ENCODE results near the gene HCK. TPM values are rescaled to one million over a fixed set of nuclear protein-coding genes. Genes with fewer than 3 reads are reported as not detected.

HCK gene
- total RNA-seq, 5 donors from 2014 or later (not counting 1 experiment from before 2014, with no cell fraction given) = 0.29 to 1.5 (median 0.73) TPM

DNA sequence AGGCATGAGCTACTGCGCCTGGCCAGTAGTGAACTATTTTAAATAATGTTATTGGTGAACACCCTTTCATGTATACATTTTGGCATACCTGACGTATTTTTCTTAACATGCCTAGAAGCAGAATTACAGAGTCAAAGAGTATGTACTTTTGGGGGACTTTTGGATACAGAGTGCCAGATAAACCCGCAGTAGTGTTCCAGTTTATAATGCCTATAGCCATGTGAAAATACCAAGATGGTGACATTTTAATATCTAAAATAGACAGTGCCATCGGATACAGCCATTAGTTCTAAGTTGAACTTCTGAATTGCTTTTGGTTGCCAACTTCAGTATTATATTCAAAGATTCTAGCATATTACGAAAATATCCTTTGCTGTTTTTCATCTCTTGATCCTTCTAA lies 77.8 kb downstream of the HCK start:
- peaks cover 26 to 39% (median 31%) of the 10 kb centered on the region in 3 donors for H3K4me1 Mint-ChIP-seq
- CTCF ChIA-PET = interaction anchor here in 1 of 2 donors (0.7 kb wide), 1 partner anchor 12 kb away, joined by 3 read pairs; no protein-coding TSS in a partner anchor
- no peak overlapping the region for H3K27ac ChIP-seq (ENCODE audit: low read length)
- no peaks in the 10 kb centered on the region for H3K27me3 ChIP-seq (replicated peaks in 1 of 2; ENCODE audit: control insufficient read depth in 2 of 2, extremely low read depth in 1 of 2, insufficient read depth in 2 of 2, low read length in 1 of 2)
- peaks cover 4 to 12% of the 10 kb centered on the region in 2 donors for H3K36me3 ChIP-seq (ENCODE audit: control insufficient read depth in 2 of 2, extremely low read depth in 1 of 2, insufficient read depth in 1 of 2, low read length in 1 of 2)
- H3K9me3 ChIP-seq = no peaks in the 10 kb centered on the region
- no peak overlapping the region for H3K4me3 ChIP-seq (ENCODE audit: control insufficient read depth in 1 of 2, extremely low read depth in 1 of 2, low read length in 1 of 2)
- POLR2A ChIA-PET = no interaction called here
- peaks cover 17% of the 10 kb centered on the region for H3K36me3 Mint-ChIP-seq
- H3K4me3 Mint-ChIP-seq = no peak overlapping the region
- H3K27me3 Mint-ChIP-seq = no peaks in the 10 kb centered on the region
- ATAC-seq (replicated peaks in 1 of 4) (no peak), DNase-seq (no peak)
- H3K27ac Mint-ChIP-seq = no peak overlapping the region
- WGBS (ENCODE audit: insufficient coverage) = 83% methylated on average over 1 of the region's 5 CpGs
- peaks cover 0 to 2% of the 10 kb centered on the region in 2 experiments for H3K4me1 ChIP-seq (ENCODE audit: control insufficient read depth in 1 of 2, extremely low read depth in 1 of 2, insufficient read depth in 2 of 2, low read length in 2 of 2)
- no peaks in the 10 kb centered on the region for H3K9me3 Mint-ChIP-seq

DNA sequence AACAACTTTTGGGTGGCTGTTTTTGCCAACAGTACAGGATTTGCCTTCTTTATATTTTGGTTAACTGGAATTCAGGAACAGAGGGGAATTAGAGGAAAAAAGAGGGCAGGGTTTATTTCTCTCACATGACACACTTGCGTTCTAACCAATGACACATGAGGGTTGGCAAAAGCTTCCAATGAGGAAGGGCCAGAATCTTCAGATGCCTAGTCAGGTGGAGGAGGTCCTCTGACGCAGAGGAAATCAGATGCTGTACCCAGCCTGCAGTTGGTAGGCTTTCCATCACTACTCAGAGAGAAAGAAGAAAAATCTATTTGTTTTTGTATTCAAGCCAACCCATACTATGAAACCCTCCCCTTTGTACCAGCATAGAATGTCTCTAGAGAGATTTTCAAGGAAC lies 78.3 kb downstream of the HCK start:
- H3K27me3 ChIP-seq (replicated peaks in 1 of 2; ENCODE audit: control insufficient read depth in 2 of 2, extremely low read depth in 1 of 2, insufficient read depth in 2 of 2, low read length in 1 of 2) = no peaks in the 10 kb centered on the region
- no peak overlapping the region for H3K4me3 ChIP-seq (ENCODE audit: control insufficient read depth in 1 of 2, extremely low read depth in 1 of 2, low read length in 1 of 2)
- Mint-ChIP-seq H3K36me3 (peaks cover 17% of the 10 kb centered on the region), H3K4me1 (peaks cover 26 to 39% (median 31%) of the 10 kb centered on the region in 3 donors), H3K27ac (no peak overlapping the region), H3K27me3 (no peaks in the 10 kb centered on the region), H3K9me3 (no peaks in the 10 kb centered on the region), H3K4me3 (no peak overlapping the region)
- H3K36me3 ChIP-seq (ENCODE audit: control insufficient read depth in 2 of 2, extremely low read depth in 1 of 2, insufficient read depth in 1 of 2, low read length in 1 of 2) = peaks cover 4 to 13% of the 10 kb centered on the region in 2 donors
- H3K27ac ChIP-seq (ENCODE audit: low read length) = no peak overlapping the region
- H3K9me3 ChIP-seq = no peaks in the 10 kb centered on the region
- ChIA-PET POLR2A (no interaction called here), CTCF (no interaction called here)
- DNase-seq (no peak), ATAC-seq (replicated peaks in 1 of 4) (no peak)
- no CpG with 5 or more reads among the region's 2 CpGs for WGBS (ENCODE audit: insufficient coverage)
- peaks cover 0 to 2% of the 10 kb centered on the region in 2 experiments for H3K4me1 ChIP-seq (ENCODE audit: control insufficient read depth in 1 of 2, extremely low read depth in 1 of 2, insufficient read depth in 2 of 2, low read length in 2 of 2)

DNA sequence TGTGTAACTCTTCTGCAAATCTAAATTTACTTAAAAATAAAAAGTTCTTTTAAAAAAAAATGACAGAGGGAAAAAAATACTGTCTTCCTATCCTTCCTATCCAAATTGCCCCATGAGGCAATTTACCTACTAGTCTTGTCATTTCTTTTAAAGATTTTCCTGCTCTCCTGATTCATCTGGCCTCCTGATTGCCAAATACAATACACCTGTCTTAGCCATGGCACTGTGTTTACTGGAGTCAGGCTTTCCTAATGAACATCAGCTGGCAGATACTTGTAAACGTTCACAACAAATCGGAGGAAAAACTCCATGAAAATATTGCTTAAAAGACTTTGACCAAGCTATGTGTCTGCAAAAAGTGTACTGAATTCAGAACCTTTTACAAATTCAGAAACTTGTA lies 78.9 kb downstream of the HCK start:
- peaks cover 23% of the 10 kb centered on the region for H3K36me3 Mint-ChIP-seq
- ATAC-seq (replicated peaks in 1 of 4) = no peak
- H3K4me3 Mint-ChIP-seq = no peak overlapping the region
- CTCF ChIA-PET = no interaction called here
- H3K27ac Mint-ChIP-seq = no peak overlapping the region
- POLR2A ChIA-PET = no interaction called here
- WGBS (ENCODE audit: insufficient coverage) = 60% methylated on average over 2 of the region's 2 CpGs
- Histone ChIP-seq H3K4me1 (ENCODE audit: control insufficient read depth in 1 of 2, extremely low read depth in 1 of 2, insufficient read depth in 2 of 2, low read length in 2 of 2) (peaks cover 0 to 2% of the 10 kb centered on the region in 2 experiments), H3K27me3 (replicated peaks in 1 of 2; ENCODE audit: control insufficient read depth in 2 of 2, extremely low read depth in 1 of 2, insufficient read depth in 2 of 2, low read length in 1 of 2) (no peaks in the 10 kb centered on the region), H3K9me3 (no peaks in the 10 kb centered on the region), H3K4me3 (ENCODE audit: control insufficient read depth in 1 of 2, extremely low read depth in 1 of 2, low read length in 1 of 2) (no peak overlapping the region), H3K36me3 (ENCODE audit: control insufficient read depth in 2 of 2, extremely low read depth in 1 of 2, insufficient read depth in 1 of 2, low read length in 1 of 2) (peaks cover 4 to 19% of the 10 kb centered on the region in 2 donors), H3K27ac (ENCODE audit: low read length) (no peak overlapping the region)
- H3K9me3 Mint-ChIP-seq = no peaks in the 10 kb centered on the region
- no peak for DNase-seq
- H3K27me3 Mint-ChIP-seq = no peaks in the 10 kb centered on the region
- H3K4me1 Mint-ChIP-seq = peaks cover 26 to 37% (median 30%) of the 10 kb centered on the region in 3 donors

DNA sequence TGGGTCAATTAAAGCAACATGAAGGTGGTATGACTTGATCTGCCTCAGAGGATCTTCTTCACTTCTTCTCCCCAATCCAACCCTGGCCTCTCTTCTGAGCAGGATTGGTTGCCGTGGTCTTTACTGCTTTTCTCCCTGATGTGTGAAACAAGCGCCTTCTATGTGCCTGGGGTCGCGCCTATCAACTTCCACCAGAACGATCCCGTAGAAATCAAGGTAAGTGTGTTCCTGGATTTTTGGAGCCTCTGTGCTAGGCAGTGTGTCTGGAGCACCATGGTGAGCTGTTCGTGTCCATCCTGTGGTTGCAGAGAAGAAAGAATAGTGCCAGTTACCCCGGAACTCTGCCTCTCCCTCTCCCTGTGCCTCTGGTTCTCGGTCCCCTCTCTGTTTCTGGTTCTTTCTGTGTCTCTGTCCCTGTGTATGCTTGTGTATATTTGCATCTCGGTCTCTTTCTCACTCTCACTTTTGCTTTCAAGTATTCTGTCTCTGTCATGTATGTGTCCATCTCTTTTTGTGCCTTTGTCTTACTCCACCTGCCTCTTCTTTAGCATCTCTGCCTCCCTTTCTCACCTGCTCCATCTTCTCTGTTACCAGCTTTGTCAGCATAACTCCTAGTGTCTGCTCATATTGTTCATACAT lies 81.0 kb downstream of the HCK start:
- peaks cover 33% of the 10 kb centered on the region for H3K36me3 Mint-ChIP-seq
- H3K27ac Mint-ChIP-seq = no peak overlapping the region
- Histone ChIP-seq H3K27me3 (replicated peaks in 1 of 2; ENCODE audit: control insufficient read depth in 2 of 2, extremely low read depth in 1 of 2, insufficient read depth in 2 of 2, low read length in 1 of 2) (no peaks in the 10 kb centered on the region), H3K4me3 (ENCODE audit: control insufficient read depth in 1 of 2, extremely low read depth in 1 of 2, low read length in 1 of 2) (no peak overlapping the region), H3K9me3 (no peaks in the 10 kb centered on the region), H3K4me1 (ENCODE audit: control insufficient read depth in 1 of 2, extremely low read depth in 1 of 2, insufficient read depth in 2 of 2, low read length in 2 of 2) (peaks cover 0 to 2% of the 10 kb centered on the region in 2 experiments), H3K36me3 (ENCODE audit: control insufficient read depth in 2 of 2, extremely low read depth in 1 of 2, insufficient read depth in 1 of 2, low read length in 1 of 2) (peaks cover 4 to 37% of the 10 kb centered on the region in 2 donors), H3K27ac (ENCODE audit: low read length) (no peak overlapping the region)
- ATAC-seq (replicated peaks in 1 of 4) (no peak), DNase-seq (no peak)
- no peaks in the 10 kb centered on the region for H3K9me3 Mint-ChIP-seq
- ChIA-PET CTCF (no interaction called here), POLR2A (no interaction called here)
- WGBS (ENCODE audit: insufficient coverage) = 97% methylated on average over 7 of the region's 10 CpGs
- H3K27me3 Mint-ChIP-seq = no peaks in the 10 kb centered on the region
- peaks cover 18 to 31% (median 22%) of the 10 kb centered on the region in 3 donors for H3K4me1 Mint-ChIP-seq
- no peak overlapping the region for H3K4me3 Mint-ChIP-seq

DNA sequence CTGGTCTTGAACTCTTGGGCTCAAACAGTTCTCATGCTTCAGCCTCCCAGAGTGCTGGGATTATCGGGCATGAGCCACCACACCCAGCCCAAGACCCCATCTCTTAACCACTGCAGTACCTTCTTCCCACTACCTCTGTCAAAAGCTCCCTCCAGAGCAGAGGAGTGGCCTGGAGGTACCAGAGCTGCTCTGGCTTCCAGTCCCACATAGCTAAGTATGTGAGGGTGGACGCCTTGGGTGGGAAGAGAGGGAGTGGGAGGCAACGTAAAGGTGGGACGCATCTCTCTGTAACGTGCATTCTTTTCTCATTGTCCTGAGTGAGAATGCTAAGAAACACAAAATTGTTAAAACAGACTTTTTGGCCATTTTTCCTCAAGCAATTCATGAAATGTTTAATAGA lies 82.0 kb downstream of the HCK start:
- no peaks in the 10 kb centered on the region for H3K9me3 Mint-ChIP-seq
- peaks cover 18 to 34% (median 18%) of the 10 kb centered on the region in 3 donors for H3K4me1 Mint-ChIP-seq

DNA sequence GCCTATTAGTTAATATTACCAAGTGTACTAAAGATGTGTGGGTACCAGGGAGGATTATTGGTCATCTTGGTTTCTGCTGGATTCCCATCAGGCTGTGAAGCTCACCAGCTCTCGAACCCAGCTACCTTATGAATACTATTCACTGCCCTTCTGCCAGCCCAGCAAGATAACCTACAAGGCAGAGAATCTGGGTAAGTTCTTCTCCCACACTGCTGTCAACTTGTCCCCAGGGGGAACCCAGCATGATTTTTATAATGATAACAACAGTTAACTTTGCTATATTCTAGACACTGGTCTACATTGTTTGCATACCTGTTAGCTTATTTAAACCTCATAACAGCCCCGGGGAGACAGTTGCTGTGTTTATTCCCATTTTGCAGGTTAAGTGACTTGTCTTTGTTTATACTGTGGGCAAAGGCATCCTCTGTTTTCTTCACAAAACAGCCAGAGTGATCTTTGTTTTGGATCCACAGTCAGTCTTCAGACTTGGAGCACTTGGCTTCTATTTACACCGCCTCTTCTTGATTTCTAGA lies 84.0 kb downstream of the HCK start:
- Histone ChIP-seq H3K36me3 (ENCODE audit: control insufficient read depth in 2 of 2, extremely low read depth in 1 of 2, insufficient read depth in 1 of 2, low read length in 1 of 2) (peaks cover 16 to 61% of the 10 kb centered on the region in 2 donors), H3K4me3 (ENCODE audit: control insufficient read depth in 1 of 2, extremely low read depth in 1 of 2, low read length in 1 of 2) (no peak overlapping the region), H3K9me3 (no peaks in the 10 kb centered on the region), H3K4me1 (ENCODE audit: control insufficient read depth in 1 of 2, extremely low read depth in 1 of 2, insufficient read depth in 2 of 2, low read length in 2 of 2) (peaks cover 0 to 2% of the 10 kb centered on the region in 2 experiments), H3K27ac (ENCODE audit: low read length) (no peak overlapping the region), H3K27me3 (replicated peaks in 1 of 2; ENCODE audit: control insufficient read depth in 2 of 2, extremely low read depth in 1 of 2, insufficient read depth in 2 of 2, low read length in 1 of 2) (no peaks in the 10 kb centered on the region)
- ChIA-PET POLR2A (no interaction called here), CTCF (no interaction called here)
- WGBS (ENCODE audit: insufficient coverage) = no CpG with 5 or more reads among the region's 3 CpGs
- Mint-ChIP-seq H3K36me3 (peaks cover 50% of the 10 kb centered on the region), H3K27ac (no peak overlapping the region), H3K4me1 (peaks cover 10 to 30% (median 15%) of the 10 kb centered on the region in 3 donors), H3K4me3 (no peak overlapping the region), H3K9me3 (no peaks in the 10 kb centered on the region), H3K27me3 (no peaks in the 10 kb centered on the region)
- no peak for DNase-seq
- ATAC-seq (replicated peaks in 1 of 4) = no peak

More for the DNA sequence above, 82.0 kb downstream of the HCK start:
- H3K4me3 ChIP-seq (ENCODE audit: control insufficient read depth in 1 of 2, extremely low read depth in 1 of 2, low read length in 1 of 2) = no peak overlapping the region
- peaks cover 9 to 43% of the 10 kb centered on the region in 2 donors for H3K36me3 ChIP-seq (ENCODE audit: control insufficient read depth in 2 of 2, extremely low read depth in 1 of 2, insufficient read depth in 1 of 2, low read length in 1 of 2)
- no peak overlapping the region for H3K27ac ChIP-seq (ENCODE audit: low read length)
- WGBS (ENCODE audit: insufficient coverage) = no CpG with 5 or more reads among the region's 5 CpGs
- DNase-seq (no peak), ATAC-seq (replicated peaks in 1 of 4) (no peak)
- Mint-ChIP-seq H3K27ac (no peak overlapping the region), H3K27me3 (no peaks in the 10 kb centered on the region), H3K4me3 (no peak overlapping the region), H3K36me3 (peaks cover 38% of the 10 kb centered on the region)
- no peaks in the 10 kb centered on the region for H3K9me3 ChIP-seq
- peaks cover 0 to 2% of the 10 kb centered on the region in 2 experiments for H3K4me1 ChIP-seq (ENCODE audit: control insufficient read depth in 1 of 2, extremely low read depth in 1 of 2, insufficient read depth in 2 of 2, low read length in 2 of 2)
- H3K27me3 ChIP-seq (replicated peaks in 1 of 2; ENCODE audit: control insufficient read depth in 2 of 2, extremely low read depth in 1 of 2, insufficient read depth in 2 of 2, low read length in 1 of 2) = no peaks in the 10 kb centered on the region
- POLR2A ChIA-PET = no interaction called here
- CTCF ChIA-PET = no interaction called here

All from T-cell (primary cell).